ENCODE data around the gene NFATC1.

Gene NFATC1

DNA sequence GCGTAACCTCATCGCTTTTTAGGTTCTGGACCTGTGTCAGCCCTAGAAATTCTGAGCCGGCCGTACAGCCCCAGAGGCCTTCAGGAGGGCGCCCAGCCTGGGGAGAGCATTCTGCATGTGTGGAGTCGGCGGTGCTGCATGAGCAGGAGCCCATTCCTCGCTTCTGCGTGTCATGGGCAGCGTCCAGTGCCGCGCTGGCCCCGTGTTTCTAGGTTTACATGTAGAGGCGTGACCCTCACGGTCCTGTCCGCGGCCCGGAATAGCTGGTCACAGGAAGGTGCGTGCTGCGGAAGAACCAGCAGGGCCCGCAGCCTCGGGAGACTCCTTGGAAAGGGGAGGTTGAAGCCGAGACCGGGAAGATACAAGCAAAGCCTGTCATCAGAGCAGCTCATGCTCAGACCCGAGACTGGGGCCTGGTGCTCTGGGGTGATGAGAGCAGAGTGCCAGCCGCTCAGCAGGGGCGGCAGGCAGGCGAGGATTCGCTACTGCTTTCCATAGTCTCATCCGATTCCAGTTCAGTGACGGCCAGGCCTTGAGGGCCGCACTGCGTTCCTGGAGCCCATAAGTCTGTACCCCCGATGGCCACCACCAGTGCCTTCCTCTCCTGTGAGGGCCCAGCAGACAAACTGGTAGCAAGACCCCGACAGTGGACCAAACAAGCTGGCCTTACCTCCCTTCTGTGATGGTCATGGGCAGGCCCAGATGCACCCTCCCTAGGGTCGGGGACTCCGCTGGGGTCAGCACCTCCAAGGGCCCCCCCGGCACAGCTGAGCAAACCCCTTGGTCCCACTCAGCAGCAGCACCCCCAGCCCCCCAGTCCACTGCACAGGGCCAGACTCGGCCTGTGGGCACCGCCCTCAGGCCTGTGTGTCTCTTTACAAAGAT is 15.6 kb upstream of the NFATC1 start:
- H3K4me3 ChIP-seq (ENCODE audit: low read depth, low read length, poor library complexity, severe bottlenecking) = no peak overlapping the region
- no peak overlapping the region for H3K4me2 ChIP-seq (ENCODE audit: low read length)
- H3F3A ChIP-seq (ENCODE audit: insufficient read depth, low read length) = no peaks in the 10 kb centered on the region

DNA sequence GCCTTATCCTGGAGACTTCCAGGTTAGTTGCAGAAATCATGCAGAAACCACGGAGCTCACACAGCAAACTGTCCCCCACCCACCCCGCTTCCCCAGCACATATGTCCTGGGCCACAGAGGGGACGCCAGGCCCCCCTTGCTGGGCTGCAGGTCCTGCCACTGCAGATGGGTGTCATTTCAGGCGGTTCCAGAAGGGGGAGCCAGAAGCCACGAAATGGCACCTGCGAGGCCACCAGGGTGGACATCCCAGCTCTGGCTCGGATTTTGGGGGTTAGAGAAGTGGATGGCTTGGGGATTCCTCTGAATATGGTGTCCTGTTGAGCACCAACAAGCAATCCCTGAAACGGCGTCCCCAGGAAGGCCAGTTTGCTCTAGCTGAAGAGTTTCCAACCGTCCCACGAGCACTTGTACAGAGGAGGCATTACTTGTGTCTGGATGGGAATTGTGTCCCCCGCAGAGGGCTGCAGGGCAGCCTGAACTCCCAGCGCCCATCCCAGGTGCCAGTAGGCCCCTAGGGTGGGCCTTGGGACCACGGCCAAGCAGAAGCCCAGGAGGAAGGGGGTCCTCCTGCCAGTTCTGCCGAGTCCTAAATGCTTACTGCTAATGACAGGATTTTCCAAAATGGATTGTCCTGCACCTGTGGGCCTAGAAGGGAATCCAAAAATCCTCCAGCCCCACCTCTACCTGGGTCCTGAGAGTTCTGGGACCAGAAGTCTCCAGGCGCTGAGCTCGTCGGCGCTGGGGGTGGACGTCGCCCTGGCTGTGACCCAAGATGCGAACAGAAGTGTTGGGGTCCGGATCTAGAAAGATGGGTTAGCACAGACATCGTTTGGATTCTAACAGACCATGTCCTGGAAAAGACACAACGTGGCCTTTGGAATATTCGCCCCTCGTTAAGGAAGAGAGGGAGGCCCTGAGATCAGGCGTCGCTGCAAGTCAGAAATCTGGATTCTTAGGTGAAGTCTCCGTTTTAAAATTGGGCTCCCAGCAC is 14.6 kb upstream of the NFATC1 start:
- TF ChIP-seq EZH2 (IDR thresholded peaks at IDR 0.05; ENCODE audit: borderline replicate concordance, low read length) (no peak), CTCF (IDR thresholded peaks at IDR 0.05; ENCODE audit: low read length) (peak; percentile 92)
- H3F3A ChIP-seq (ENCODE audit: insufficient read depth, low read length) = no peaks in the 10 kb centered on the region
- H3K79me2 ChIP-seq (ENCODE audit: insufficient read depth, low read length) = no peaks in the 10 kb centered on the region
- H3K4me1 ChIP-seq (ENCODE audit: insufficient read depth, low read length, severe bottlenecking) = no peaks in the 10 kb centered on the region
- H2AFZ ChIP-seq (ENCODE audit: low read length) = no peak overlapping the region
- H3K4me3 ChIP-seq (ENCODE audit: low read depth, low read length, poor library complexity, severe bottlenecking) = no peak overlapping the region
- no peaks in the 10 kb centered on the region for H3K9me2 ChIP-seq (ENCODE audit: low read depth, low read length)
- peaks cover 8% of the 10 kb centered on the region; the same call in 1 of the 2 replicates for H3K27me3 ChIP-seq (ENCODE audit: insufficient read depth, low read length)
- no peak overlapping the region for H3K4me2 ChIP-seq (ENCODE audit: low read length)
- H4K20me1 ChIP-seq (ENCODE audit: insufficient read depth, low read length) = no peaks in the 10 kb centered on the region
- peaks cover 7% of the 10 kb centered on the region; the same call in 1 of the 2 replicates for H3K36me3 ChIP-seq (ENCODE audit: insufficient read depth, low read length)
- no peak overlapping the region for H3K9ac ChIP-seq (ENCODE audit: low read length)
- H3K27ac ChIP-seq (ENCODE audit: low read depth, low read length, poor library complexity, severe bottlenecking) = no peak overlapping the region
- no peaks in the 10 kb centered on the region for H3K9me3 ChIP-seq (ENCODE audit: low read length)

More for the DNA sequence above, 15.6 kb upstream of the NFATC1 start:
- Histone ChIP-seq H3K27ac (ENCODE audit: low read depth, low read length, poor library complexity, severe bottlenecking) (no peak overlapping the region), H3K79me2 (ENCODE audit: insufficient read depth, low read length) (no peaks in the 10 kb centered on the region), H3K27me3 (ENCODE audit: insufficient read depth, low read length) (peaks cover 8% of the 10 kb centered on the region; the same call in 1 of the 2 replicates), H3K9ac (ENCODE audit: low read length) (no peak overlapping the region), H4K20me1 (ENCODE audit: insufficient read depth, low read length) (no peaks in the 10 kb centered on the region), H3K36me3 (ENCODE audit: insufficient read depth, low read length) (peaks cover 7% of the 10 kb centered on the region; the same call in 1 of the 2 replicates), H3K9me2 (ENCODE audit: low read depth, low read length) (no peaks in the 10 kb centered on the region), H3K9me3 (ENCODE audit: low read length) (no peaks in the 10 kb centered on the region), H2AFZ (ENCODE audit: low read length) (no peak overlapping the region), H3K4me1 (ENCODE audit: insufficient read depth, low read length, severe bottlenecking) (no peaks in the 10 kb centered on the region)
- TF ChIP-seq EZH2 (IDR thresholded peaks at IDR 0.05; ENCODE audit: borderline replicate concordance, low read length) (no peak), CTCF (IDR thresholded peaks at IDR 0.05; ENCODE audit: low read length) (no peak)

GRCh38 chr18:79381811-79382311 is 13.9 kb upstream of the NFATC1 start:
- H3K9me3 ChIP-seq (ENCODE audit: low read length) = no peaks in the 10 kb centered on the region
- TF ChIP-seq CTCF (IDR thresholded peaks at IDR 0.05; ENCODE audit: low read length) = no peak
- TF ChIP-seq EZH2 (IDR thresholded peaks at IDR 0.05; ENCODE audit: borderline replicate concordance, low read length) = no peak
- H3K27me3 ChIP-seq (ENCODE audit: insufficient read depth, low read length) = peaks cover 8% of the 10 kb centered on the region; the same call in 1 of the 2 replicates
- H2AFZ ChIP-seq (ENCODE audit: low read length) = no peak overlapping the region
- no peak overlapping the region for H3K4me3 ChIP-seq (ENCODE audit: low read depth, low read length, poor library complexity, severe bottlenecking)
- peaks cover 7% of the 10 kb centered on the region; the same call in 1 of the 2 replicates for H3K36me3 ChIP-seq (ENCODE audit: insufficient read depth, low read length)
- H4K20me1 ChIP-seq (ENCODE audit: insufficient read depth, low read length) = no peaks in the 10 kb centered on the region
- H3K9me2 ChIP-seq (ENCODE audit: low read depth, low read length) = no peaks in the 10 kb centered on the region
- H3K9ac ChIP-seq (ENCODE audit: low read length) = no peak overlapping the region
- H3K79me2 ChIP-seq (ENCODE audit: insufficient read depth, low read length) = no peaks in the 10 kb centered on the region
- H3F3A ChIP-seq (ENCODE audit: insufficient read depth, low read length) = no peaks in the 10 kb centered on the region
- H3K27ac ChIP-seq (ENCODE audit: low read depth, low read length, poor library complexity, severe bottlenecking) = no peak overlapping the region
- no peaks in the 10 kb centered on the region for H3K4me1 ChIP-seq (ENCODE audit: insufficient read depth, low read length, severe bottlenecking)
- no peak overlapping the region for H3K4me2 ChIP-seq (ENCODE audit: low read length)
